K562 (cell line): Measurements from ENCODE around the gene PCCA.

Experiments
- RBFOX2 ChIP-seq: fragments of 200-400 bp; formaldehyde crosslinking; IDR thresholded peaks from 2 replicates; pipeline ENCODE4 v1.6.1; 2017; ENCODE audit warnings: low read depth, mild to moderate bottlenecking, low read length, moderate library complexity
- TARDBP ChIP-seq: fragments of 450-650 bp; IDR thresholded peaks from 2 replicates; pipeline ENCODE4 v1.6.1; 2016
- TSC22D4 ChIP-seq: fragments of 450-650 bp; IDR thresholded peaks from 2 replicates; pipeline ENCODE4 v1.6.1; 2016; ENCODE audit warnings: missing genetic modification characterization, missing biosample characterization, control low read depth
- XRCC4 ChIP-seq: IDR thresholded peaks from one replicate; pipeline ENCODE4 v1.6.1; 2011; ENCODE audit not compliant: insufficient read depth, insufficient read length; ENCODE audit errors: extremely low read depth
- ZNF324 ChIP-seq: fragments of 250-450 bp; sonication (Bioruptor Pico); IDR thresholded peaks from 2 replicates; pipeline ENCODE4 v1.4.0; 2020; ENCODE audit warnings: mild to moderate bottlenecking
- TF ChIP-seq, protein P1 (sequence below): fragments of 250-450 bp; sonication (Bioruptor Pico); IDR thresholded peaks from 2 replicates; pipeline ENCODE4 v1.8.0; 2021; ENCODE audit warnings: moderate library complexity, mild to moderate bottlenecking, inconsistent platforms
- TF ChIP-seq, protein P2 (sequence below): sonication (generic); formaldehyde crosslinking; IDR thresholded peaks from 2 replicates; pipeline ENCODE4 v1.8.1; 2023; ENCODE audit warnings: mild to moderate bottlenecking, missing genetic modification reagents

DNA sequence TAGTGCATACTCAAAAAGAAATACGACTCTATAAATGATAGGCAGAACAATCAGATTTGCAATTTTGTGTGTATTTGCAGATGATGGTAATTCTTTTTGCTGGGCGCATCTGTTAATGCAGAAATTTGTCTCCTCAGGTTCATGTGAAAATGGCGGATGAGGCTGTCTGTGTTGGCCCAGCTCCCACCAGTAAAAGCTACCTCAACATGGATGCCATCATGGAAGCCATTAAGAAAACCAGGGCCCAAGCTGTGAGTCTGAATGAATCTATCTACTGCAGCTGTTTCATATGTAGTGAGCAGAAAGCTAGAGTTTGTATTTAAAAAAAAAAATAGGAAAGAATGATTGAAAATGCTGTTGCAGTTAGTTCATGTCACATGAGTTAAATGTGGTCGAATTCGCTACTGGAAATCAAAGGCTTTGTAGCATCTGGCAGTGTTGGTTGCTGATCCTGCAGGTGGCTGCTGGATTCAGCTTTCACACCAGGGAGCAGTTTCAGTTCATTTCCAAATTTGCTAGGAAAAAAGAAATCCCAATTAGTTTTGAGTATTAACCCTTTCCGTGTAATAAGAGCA lies 66.0 kb downstream of the PCCA start:
- TF ChIP-seq, protein P1, sequence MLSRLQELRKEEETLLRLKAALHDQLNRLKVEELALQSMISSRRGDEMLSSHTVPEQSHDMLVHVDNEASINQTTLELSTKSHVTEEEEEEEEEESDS (CRISPR knock-in tag) = no peak
- TF ChIP-seq, protein P2, sequence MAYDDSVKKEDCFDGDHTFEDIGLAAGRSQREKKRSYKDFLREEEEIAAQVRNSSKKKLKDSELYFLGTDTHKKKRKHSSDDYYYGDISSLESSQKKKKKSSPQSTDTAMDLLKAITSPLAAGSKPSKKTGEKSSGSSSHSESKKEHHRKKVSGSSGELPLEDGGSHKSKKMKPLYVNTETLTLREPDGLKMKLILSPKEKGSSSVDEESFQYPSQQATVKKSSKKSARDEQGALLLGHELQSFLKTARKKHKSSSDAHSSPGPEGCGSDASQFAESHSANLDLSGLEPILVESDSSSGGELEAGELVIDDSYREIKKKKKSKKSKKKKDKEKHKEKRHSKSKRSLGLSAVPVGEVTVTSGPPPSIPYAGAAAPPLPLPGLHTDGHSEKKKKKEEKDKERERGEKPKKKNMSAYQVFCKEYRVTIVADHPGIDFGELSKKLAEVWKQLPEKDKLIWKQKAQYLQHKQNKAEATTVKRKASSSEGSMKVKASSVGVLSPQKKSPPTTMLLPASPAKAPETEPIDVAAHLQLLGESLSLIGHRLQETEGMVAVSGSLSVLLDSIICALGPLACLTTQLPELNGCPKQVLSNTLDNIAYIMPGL (CRISPR knock-in tag) = no peak
- no peak for TF ChIP-seq TARDBP
- TF ChIP-seq RBFOX2 = no peak
- TF ChIP-seq ZNF324 (CRISPR knock-in tag) = no peak
- TF ChIP-seq XRCC4 = no peak
- no peak for TF ChIP-seq TSC22D4 (tag)
